ENCODE measurements around the gene TMEM218. TPM values are rescaled to one million over a fixed set of nuclear protein-coding genes. Genes with fewer than 3 reads are reported as not detected.

The TMEM218 gene
- total RNA-seq, 1 donor from 2014 or later, result 7.9 TPM

DNA sequence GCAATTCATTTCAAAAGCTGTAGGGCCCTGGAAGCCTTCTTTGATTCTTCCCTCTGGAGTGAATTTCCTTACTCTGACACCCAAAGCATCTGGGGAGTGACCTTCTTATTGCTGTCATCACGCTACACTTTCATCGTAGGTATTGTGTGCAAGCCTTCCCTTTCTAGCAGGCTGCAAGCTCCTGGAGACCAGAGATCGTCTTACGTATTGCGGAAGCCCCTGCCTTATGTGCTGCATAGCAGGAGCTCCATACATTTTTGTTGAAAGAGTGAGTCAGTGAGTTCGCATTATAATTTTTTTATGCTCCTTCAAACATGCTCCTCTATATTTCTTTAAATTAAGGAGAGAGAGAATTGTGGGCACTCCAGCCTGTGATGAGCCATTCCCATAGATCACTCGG lies 21.2 kb upstream of the TMEM218 start:
- no peak for ATAC-seq
- intact Hi-C loops (cut with micrococcal nuclease), result no loop called here

DNA sequence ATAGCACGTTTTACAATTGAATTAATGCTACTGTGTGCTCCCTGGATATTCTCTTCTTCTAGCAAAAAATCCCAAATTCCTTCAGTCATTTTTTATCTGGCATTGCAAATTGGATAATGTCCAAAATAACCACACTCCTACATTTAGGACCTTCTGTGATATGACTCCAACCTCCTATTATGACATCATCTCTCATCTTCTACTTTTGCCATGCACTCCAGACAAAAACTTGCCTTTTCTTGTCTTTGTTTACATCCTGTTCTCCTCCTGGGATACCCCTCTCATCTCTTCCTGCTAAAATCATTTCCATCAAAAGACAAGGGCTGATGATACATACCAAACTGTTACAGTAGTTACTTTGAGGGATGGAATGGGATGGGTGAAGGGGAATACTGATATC lies 20.6 kb upstream of the TMEM218 start:
- ATAC-seq, result no peak

More for the DNA sequence above, 21.2 kb upstream of the TMEM218 start:
- DNase-seq, result no peak

DNA sequence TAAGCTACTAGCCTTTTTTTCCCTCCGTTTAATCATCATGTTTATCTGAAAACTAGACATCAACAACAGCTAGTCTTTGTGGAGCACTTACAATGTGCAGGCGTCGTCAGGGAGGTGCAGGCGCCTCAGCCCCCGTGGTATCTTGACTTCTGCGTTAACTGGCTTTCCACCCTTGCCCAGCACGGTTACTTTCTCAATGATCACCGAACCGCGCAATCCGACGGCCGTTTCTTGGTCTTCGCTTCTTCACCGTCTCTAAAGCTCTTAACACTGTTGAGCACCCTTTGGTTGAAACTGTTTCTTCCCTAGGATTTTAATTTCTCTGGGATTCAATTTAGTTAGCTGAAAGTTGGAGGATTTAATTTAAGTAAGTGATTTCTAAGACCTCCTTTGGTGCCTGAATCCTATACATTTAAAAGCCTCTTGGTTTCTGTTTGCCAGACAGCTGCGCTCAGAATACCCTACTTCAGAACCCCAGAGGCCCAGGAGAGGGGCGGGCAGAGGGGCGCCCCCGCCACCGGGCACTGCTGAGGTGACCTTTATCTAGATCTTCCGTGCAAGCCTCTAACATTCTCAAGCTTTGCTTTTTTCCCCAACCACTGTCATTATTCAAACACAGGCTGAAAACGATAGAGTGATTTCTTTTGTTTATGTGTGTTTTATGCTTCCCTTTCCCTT lies 18.0 kb upstream of the TMEM218 start:
- no peak for DNase-seq
- no peak for ATAC-seq
- intact Hi-C loops (cut with micrococcal nuclease), result no loop called here

More for the DNA sequence above, 20.6 kb upstream of the TMEM218 start:
- no peak for DNase-seq
- intact Hi-C loops (cut with micrococcal nuclease), result no loop called here

DNA sequence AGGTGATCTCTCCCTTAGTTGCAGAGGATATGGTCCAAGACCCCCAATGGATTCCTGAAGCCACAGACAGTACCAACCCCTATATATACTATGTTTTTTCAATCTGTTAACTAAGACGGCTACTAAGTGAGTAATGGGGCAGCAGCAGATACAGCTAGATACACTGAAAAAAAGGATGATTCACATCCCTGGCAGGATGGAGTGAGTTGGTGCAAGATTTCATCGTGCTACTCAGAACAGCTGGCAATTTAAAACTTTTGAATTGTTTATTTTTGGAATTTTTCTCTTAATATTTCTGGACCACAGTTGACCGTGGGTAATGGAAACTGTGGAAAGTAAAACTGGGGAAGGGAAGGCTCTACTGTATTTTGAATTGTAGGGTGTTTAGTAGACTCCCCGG lies 17.0 kb upstream of the TMEM218 start:
- DNase-seq, result no peak
- intact Hi-C loops (cut with micrococcal nuclease), result no loop called here

DNA sequence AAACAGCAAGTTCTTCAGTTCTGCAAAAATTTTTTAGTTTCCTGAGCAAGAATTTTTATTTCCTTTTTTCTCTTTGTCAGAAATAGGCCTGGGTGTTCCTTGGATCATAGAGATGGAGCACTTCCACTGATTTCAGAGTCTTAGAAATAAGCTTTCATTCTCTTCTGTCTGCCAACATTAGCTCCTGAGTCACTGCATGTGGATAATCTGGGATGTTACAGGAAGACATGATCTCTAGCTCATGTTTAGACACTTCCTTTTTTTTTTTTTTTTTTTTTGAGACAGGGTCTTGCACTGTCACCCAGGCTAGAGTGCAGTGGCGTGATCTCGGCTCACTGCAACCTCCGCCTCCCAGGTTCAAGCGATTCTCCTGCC lies 13.2 kb upstream of the TMEM218 start:
- intact Hi-C loops (cut with micrococcal nuclease), result no loop called here
- DNase-seq (no peak), ATAC-seq (no peak)

More for the DNA sequence above, 17.0 kb upstream of the TMEM218 start:
- ATAC-seq, result no peak

DNA sequence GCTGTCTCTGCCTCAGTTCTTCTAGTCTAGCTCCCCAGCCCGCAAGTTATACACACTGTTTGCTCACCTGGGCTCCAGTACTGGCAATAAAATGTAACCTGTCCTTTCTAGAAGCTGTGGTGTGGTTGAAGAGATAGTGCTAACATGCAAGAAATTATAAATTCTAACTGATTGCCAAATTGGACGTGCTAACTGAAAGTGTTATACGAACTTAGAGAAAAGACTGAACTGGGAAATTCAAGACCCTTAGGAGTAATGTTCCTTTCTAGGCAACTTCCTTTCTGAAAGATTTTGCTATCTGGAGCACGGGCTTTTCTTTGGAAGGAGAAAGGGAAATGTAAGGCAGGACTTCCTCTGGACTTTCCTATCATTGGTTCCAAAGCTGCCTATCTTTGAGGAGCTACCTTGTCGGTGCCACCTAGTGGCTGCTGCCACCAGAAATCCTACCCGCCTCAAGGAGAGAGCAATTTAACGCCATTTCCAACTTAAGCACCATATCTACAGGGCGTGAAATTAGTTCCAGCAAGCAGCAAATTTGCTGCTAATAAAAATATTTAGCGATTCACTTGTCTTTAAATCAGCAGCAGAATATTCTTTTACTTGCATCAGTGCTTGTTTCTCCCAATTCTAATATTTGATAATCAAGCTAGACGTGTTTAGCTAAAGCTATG lies 12.7 kb upstream of the TMEM218 start:
- DNase-seq (peak; percentile 53), ATAC-seq (peak; percentile 78)
- intact Hi-C loops (cut with micrococcal nuclease), result no loop called here

DNA sequence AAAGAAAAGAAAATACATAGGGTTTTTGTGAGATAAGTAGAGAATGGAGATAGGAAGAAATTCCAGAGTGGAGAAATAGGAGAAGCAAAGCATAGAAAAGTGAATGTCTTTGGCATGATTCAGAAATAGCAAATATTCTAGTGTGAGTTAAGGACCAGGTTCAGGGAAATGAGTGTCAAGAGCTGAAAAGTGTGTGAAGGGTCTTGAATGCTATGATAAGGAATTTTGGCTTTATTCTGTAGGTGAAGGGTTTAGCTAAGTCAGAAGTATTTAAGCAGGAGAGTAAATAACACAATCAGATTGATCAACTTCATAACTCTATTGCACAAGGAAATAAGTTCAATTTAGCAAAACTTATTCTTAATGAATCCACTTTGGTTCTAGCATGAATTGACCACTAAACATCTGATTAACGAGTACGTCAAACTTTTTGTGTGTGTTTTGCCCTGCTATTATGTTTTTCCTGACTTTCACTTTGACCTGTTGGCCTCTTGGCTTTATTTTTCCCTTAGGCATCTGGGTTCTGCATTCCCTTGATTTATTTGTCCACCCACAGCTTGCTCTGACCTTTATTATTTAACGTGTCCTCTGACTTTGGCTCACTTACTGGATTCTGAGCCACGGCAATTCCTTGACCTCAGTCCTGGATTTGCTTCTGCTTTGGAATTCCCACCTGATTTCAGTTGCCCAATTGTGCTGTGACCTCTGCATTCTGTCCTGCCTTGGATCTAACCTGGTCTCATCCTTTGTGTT lies 11.9 kb upstream of the TMEM218 start:
- no peak for DNase-seq
- intact Hi-C loops (cut with micrococcal nuclease), result no loop called here
- ATAC-seq, result no peak

DNA sequence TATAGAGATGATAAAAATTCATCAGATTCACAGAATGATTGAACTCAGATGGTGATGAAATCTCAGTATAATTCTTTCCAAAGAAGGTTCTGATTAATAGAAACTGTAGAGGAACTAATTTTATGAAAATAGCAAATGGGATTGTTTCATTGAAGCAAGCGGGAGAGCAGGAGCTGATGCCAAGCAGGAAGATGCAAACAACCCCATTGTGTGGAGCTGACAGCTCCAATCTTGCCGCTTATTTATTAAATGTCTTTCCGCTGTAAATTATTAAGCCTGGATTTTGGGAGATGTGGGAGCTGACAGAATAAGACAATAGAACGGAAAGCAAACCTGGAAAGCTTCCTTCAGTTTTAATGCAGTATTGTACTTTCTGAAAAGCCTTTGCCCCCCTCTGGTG lies 6.0 kb upstream of the TMEM218 start:
- ATAC-seq (no peak), DNase-seq (no peak)
- intact Hi-C loops (cut with micrococcal nuclease), result no loop called here

DNA sequence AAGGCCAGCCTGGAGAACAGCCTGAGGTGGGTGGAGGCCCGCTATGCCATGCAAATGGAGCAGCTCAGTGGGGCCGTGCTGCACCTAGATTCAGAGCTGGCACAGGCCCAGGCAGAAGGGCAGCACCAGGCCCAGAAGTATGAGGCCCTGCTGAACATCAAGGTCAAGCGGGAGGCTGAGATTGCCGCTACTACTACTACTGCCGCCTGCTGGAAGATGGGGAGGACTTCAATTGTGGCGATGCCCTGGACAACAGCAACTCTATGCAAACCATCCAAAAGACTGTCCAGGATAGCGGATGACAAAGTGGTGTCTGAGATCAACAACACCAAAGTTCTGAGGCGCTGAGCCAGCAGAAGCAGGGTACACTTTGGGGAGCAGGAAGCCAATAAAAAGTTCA lies 3.1 kb upstream of the TMEM218 start:
- DNase-seq (no peak), ATAC-seq (no peak)
- intact Hi-C loops (cut with micrococcal nuclease), result no loop called here

DNA sequence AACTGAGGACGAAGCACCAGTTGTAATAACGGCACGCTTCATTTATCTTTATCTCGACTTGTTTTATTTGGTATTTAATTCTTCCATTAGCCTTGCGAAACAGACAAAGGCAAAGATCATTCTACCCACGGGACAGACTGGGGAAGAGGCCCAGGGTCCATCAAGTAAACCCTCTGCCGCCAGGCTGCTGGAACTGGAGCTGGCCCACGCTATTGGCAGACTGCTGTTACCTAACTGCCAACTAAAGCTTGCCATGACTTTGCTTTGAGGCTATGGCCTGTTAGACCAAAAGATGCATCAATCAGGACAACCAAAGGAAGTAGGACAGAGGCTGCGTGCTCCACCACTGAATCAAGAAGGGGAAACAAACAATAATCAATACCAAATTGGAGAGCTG lies 780 bp upstream of the TMEM218 start:
- intact Hi-C loops (cut with micrococcal nuclease), result no loop called here
- ATAC-seq, result no peak
- DNase-seq, result no peak

DNA sequence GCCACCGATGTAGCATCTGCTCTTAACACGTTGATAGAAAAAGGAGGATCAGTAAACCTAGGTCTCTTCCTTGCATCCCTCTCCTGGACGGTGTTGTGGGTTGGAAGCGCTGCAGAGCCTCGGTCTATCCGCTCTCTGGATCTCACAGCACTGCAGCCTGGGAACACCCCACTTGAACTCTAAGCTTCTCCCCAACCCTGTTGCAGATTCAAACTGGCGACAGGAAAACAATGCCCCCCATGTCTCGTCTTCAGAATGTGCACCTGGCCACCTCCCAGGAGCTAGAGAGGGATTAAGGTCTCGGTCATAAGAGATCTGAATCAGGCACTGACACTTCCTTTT lies 454 bp downstream of the TMEM218 start:
- ATAC-seq, result no peak
- intact Hi-C loops (cut with micrococcal nuclease), result no loop called here
- DNase-seq, result no peak

DNA sequence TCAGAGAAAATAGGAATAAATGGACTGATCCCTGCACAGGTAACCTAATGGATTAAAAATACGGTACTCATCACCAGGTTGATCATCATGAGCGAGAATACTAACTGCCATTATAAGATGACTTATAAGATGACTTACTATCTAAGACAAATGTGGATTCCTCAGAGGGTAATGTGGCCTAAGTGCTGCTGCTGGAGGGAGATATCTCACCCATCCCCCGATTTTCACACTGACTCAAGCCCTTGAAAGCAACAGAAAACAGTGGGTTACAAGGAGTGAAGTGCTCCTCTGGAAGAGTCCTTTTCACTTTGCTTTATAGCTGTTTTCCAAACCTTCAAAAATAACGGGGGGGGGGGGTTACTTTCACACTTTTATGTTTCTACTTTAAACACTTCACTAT lies 920 bp downstream of the TMEM218 start:
- intact Hi-C loops (cut with micrococcal nuclease), result no loop called here
- ATAC-seq, result no peak
- DNase-seq, result no peak

DNA sequence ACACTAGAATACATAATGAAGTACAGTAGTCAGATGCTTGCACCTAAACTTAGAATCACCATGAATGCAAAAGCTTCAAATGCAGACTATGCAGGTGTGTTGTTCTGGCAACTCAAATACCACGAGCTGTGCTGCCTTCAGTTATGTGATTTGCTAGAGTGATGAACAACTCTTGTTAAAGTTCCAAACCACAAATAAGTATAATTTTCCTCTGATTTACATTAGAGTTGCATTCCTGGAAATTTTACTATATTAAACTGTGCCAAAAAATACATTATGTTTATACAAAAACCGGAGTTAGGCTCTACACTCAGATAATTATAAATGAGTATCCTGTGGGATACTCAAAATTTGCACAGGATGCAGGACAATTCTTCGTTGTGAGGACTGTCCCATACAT lies 3.0 kb downstream of the TMEM218 start:
- DNase-seq (no peak), ATAC-seq (no peak)
- intact Hi-C loops (cut with micrococcal nuclease), result no loop called here

DNA sequence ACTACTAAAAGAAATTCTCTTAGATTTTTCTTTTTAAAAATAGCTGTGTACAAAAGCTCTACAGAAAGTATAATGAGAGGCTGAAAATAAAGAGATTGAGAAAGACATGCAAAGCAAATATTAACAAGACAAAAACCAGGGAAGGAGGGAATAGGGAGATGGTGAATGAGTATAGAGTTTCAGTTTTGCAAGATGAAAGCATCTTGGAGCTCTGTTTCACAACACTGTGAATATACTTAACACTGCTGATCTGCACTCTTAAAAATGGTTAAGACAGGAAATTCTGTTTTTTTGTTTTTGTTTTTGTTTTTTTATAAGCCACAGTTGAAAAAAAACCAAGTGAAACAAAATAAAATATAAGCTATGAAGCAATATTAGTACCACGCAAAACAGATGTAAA lies 5.5 kb downstream of the TMEM218 start:
- ATAC-seq, result no peak
- intact Hi-C loops (cut with micrococcal nuclease), result no loop called here
- no peak for DNase-seq

DNA sequence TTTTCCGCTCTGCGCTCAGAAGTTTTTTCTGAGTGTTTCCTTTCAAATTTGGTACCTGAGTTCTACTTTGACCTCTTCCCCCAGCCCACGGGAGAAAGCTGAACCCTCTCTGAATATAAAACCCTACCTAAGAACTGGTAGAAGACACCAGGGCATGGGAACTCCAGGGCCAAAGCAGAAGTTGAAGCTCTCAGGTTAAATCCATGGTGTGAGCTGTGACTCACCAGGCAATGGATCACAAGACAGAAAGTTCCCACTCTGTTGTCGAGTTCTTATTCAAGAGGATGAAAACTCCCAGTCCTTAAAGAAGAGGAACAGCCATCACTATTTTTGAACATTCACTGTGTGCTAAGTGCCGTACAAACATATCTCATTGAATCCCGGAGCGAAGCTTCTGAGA lies 8.9 kb downstream of the TMEM218 start:
- ATAC-seq (no peak), DNase-seq (no peak)
- intact Hi-C loops (cut with micrococcal nuclease), result no loop called here

DNA sequence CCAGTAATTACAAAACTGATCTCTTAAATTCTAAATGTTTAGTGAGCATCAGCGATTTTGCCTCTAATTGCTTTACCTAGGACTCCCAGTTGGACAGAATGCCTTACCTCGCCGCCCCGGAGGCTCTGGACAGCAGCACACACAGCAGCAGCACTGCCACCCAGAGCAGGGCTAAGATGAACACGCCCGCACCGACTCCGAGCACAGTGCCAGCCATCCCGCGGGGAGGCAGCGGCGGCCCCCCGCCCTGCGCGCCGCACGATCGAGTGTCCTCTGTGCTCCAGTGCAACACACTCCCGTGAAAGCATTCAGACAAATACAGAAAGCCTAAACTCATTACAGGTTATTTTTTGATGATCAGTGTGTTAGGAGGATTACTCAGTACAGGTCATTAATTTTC lies 9.4 kb downstream of the TMEM218 start:
- DNase-seq, result no peak
- no peak for ATAC-seq
- intact Hi-C loops (cut with micrococcal nuclease), result no loop called here

DNA sequence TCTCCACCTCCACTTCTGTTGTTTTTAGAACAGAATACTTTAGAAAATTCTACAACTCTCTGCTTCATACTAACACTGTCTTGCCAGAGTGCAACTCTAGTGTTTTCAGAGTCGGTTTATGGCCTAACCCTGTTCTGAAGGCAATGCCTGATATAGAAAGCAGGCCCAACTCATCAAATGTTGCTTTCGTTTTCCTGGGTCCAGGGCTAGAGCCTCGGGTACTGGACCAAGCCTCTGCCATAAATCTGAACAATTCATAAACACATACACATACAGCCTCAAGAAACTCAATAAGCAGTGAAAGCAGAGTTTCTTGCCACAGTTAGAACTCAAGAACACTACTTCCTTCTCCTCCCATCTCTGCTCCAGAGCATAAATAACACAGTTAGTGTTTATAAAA lies 9.8 kb downstream of the TMEM218 start:
- ATAC-seq (no peak), DNase-seq (no peak)
- intact Hi-C loops (cut with micrococcal nuclease), result no loop called here

DNA sequence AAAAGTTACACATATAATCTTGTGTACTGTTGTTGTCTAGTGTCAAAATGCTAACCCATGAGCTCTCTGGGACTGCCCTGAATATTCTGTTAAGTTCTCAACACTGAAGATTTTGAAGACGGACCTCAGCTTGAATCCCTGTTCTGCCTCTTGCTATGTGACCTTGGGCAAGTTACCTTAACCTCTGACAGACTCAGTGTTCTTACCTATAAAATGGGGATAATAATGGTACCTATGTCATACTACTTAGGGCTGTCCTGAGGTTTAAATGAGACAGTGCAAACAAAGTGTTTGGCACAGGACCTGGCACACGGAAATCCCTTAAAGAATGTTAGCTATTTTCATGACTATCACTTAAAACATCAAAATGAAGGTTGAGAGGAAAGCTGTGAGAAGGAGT lies 11.3 kb downstream of the TMEM218 start:
- intact Hi-C loops (cut with micrococcal nuclease), result no loop called here
- ATAC-seq (no peak), DNase-seq (no peak)

DNA sequence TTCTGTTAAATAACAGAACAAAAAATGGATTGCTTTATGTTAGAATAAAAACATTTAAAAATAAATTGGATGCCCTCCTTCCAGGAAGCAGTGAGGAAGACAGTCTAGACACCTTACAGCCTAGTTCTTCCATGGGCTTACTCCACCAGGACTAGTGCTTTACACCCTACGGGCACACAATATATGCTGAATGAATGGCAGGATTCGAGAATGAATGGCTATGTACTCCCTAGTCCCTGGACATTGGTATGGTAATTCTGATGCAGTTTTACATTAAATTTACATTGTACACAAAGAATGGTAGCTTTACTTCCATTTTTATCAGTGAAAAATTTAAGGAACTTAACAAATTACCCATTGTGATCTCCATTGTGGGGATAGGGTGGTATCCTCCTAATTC lies 16.7 kb downstream of the TMEM218 start:
- intact Hi-C loops (cut with micrococcal nuclease), result loop anchor here (5.0 kb wide), 1 partner anchor 338 kb away; no protein-coding TSS in a partner anchor
- ATAC-seq, result no peak
- no peak for DNase-seq

DNA sequence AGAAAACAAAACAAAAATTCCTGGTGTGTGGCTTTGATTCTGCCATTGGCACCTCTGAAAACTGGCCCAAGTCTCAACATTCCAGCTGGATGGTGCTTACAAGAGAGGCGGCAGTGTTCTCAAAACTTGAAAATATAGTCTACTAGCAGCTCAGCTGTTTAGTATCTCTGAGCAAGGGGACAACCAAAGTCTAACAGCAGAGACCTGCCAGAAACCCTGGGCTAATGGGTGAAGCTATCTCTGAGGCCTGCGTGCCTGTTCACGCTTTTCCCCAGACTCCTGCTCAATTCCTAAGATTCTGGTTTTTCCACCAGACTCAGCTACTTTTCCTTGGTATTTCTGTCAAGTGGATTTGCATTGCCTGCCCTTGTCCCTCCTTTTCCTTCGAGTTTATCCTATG lies 17.9 kb downstream of the TMEM218 start:
- DNase-seq (no peak), ATAC-seq (no peak)
- intact Hi-C loops (cut with micrococcal nuclease), result loop anchor here (5.0 kb wide), 1 partner anchor 339 kb away; no protein-coding TSS in a partner anchor

DNA sequence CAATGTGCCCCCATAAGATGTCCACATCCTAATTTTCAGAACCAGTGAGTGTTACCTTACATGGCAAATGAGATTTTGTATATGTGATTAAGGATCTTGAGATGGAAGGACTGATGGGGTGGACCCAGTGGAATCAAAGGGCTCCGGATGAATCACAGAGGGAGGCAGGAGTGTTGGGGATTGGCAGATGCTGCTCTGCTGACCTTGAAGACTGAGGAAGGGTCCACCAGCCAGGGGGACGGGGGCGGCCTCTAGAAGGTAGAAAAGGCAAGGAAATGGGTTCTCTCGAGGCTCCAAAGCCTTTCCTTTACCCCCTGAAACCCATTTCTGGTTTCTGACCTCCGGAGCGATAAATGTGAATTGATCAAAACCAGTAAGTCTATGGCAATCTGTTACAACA lies 18.8 kb downstream of the TMEM218 start:
- DNase-seq, result no peak
- intact Hi-C loops (cut with micrococcal nuclease), result loop anchor here (5.0 kb wide), 1 partner anchor 340 kb away; no protein-coding TSS in a partner anchor
- no peak for ATAC-seq

All from left ventricle myocardium superior (tissue), 1 donor.